Stimulated activated CD8-positive, alpha-beta memory T cell treated with anti-CD3 and anti-CD28 coated beads, Interleukin-12 subunit alpha, Interleukin-12 subunit beta, amount 100 ng/mL, for 24 hours (primary cell): ENCODE results near the gene SUPT5H.
"Not testable (repeated sequence)": the region's sequence is repeated elsewhere in the genome, so short reads cannot be mapped to it uniquely, and the experiment has no call there.

Experiments used
- DNase-seq: peaks from one replicate; pipeline ENCODE4 v3.0.0-alpha.2; 2020; ENCODE audit errors: extremely low read depth

The SUPT5H gene

GRCh38 chr19:39425744-39426143 is 19.6 kb upstream of the SUPT5H start:
- DNase-seq, result no peak

- DNase-seq, result no peak
These were observed 19.2 kb upstream of the SUPT5H start for GRCh38 chr19:39426170-39426569.

DNA sequence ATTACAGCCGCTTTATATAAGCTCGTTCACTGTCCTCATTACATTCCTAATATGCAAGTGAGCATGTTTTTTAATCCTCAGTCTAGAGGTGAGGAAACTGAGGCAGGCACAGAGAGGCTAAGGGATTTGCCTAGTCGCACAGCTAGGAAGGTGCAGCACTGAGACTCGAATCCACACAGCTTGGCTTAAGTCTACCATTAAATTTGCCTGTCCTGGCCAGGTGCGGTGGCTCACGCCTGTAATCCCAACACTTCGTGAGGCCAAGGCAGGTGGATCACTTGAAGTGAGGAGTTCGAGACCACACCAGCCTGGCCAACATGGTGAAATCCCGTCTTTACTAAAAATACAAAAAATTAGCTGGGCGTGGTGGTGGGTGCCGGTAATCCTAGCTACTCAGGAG is 17.7 kb upstream of the SUPT5H start:
- DNase-seq, result no peak

DNA sequence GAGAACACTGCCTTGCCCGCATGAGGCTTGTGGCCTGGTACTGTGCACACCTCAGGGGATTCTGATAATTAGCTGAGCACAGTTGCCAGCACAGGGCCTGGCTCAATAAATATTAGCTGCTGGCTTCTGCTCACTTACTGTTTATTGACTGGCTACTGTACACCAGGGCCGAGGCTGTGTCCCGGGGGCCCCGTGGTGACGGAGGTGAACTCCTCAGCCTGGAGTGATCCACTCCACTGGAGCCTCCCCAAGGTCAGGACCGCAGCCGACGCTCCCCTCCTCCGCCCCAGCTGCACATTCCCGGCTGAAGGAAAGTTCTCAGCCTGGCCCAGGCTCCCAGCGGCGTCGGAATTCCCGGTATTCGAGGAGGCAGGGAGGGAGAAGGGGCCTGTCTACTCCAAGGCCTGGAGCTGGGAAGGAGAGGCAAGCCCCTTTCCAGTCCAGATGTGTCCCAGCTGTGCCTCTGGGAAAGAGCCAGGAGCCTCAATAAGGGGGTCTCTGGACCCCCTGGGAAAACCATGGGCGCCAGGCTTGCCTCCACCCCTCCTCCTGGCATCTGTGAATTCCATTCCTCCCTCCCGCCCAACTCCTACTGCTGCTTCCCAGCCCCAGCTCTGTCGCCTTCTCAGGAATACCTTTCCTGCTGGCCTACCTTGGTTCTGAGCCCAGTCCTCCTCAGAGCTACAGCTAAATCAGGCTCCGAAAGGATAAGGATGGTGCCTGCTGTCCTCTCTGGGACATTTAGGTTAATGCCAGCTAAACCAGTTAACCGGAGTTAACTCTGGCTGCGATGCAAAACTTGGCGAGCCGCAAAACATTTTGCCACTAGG is 16.9 kb upstream of the SUPT5H start:
- no peak for DNase-seq

- no peak for DNase-seq
These were observed 14.4 kb upstream of the SUPT5H start for GRCh38 chr19:39430675-39431593.

DNA sequence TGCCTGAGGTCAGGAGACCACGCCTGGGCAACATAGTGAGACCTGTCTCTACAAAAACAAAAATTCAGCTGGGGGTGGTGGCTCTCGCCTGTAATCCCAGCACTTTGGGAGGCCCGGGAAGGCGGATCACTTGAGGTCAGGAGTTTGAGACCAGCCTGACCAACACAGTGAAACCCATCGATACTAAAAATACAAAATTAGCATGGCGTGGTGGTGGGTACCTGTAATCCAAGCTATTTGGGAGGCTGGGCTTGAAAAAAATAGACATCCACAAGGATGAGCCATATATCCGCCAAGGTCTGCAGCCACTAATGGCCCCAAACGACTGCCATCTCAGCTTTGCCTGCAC is 12.7 kb upstream of the SUPT5H start:
- DNase-seq, result no peak

- no peak for DNase-seq
These were observed 11.8 kb upstream of the SUPT5H start for GRCh38 chr19:39433480-39434079.

DNA sequence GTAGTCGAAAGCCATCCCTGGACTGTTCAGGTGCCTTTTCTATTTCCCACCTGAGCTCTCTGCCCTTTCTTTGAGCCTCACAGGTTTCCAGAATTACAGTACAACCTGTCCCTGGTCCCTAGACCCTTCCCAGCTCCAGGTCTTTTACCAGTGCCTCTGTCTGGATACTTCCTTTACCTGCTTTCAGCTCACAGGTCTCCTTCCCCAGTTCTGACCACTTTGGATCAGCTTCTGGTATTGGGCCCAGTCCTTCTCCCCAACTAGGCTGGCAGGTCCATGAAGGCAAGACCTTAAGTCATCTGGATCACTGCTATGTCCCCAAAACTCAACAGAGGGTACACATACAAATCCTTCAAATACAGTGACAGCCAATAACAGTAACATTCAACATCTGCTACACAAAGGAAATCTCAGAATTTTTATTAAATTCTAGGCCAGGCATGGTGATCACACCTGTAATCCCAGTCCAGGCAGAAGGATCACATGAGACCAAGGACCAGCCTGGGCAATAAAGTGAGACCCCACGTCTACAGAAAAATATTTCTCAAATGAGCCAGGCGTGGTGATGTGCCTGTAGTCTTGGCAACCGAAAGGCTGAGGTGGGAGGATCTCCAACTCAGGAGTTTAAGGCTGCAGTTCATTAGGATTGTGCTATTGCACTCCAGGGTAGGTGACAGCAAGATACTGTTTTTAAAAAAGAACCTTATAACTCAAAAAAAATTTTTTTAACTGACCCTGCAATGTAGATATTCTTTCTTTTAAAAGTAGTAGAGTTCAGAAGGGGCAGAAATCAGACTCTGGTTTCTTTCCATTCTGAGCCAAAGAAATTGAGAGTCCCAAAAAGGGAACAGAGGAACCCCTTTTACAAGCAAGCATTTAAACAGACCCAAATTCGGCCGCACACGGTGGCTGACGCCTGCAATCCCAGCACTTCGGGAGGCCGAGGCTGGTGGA is 11.0 kb upstream of the SUPT5H start:
- no peak for DNase-seq

GRCh38 chr19:39435499-39436349 is 9.7 kb upstream of the SUPT5H start, which contains the start of gene RPS16:
RPS16 (minus strand) TSS chr19:39435949; CDS start chr19:39435895, 54 bp downstream.
- peak; percentile 99 for DNase-seq

- DNase-seq, result no peak
These were observed 9.0 kb upstream of the SUPT5H start for GRCh38 chr19:39436350-39436716.

DNA sequence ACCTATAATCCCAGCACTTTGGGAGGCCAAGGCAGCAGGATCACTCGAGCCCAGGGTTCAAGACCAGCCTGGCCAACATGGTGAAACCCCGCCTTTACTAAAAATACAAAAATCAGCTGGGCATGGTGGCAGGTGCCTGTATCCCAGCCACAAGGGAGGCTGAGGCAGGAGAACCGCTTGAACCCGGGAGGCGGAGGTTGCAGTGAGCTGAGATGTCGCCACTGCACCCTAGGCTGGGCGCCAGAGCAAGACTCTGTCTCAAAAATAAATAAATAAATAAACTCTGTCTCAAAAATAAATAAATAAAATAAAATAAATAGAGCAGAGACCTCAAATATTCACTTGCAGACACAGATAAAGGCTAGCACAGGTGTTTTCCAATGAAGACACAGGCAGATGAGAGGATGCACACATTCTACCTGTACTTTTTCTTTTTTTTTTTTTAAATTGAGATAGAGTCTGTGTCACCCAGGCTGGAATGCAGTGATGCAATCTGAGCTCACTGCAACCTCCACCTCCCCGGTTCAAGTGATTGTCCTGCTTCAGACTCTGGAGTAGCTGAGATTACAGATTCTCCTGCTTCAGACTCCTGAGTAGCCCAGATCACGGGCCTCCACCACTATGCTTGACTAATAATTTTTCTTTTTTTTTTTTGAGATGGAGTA is 7.0 kb upstream of the SUPT5H start:
- DNase-seq, result no peak

DNA sequence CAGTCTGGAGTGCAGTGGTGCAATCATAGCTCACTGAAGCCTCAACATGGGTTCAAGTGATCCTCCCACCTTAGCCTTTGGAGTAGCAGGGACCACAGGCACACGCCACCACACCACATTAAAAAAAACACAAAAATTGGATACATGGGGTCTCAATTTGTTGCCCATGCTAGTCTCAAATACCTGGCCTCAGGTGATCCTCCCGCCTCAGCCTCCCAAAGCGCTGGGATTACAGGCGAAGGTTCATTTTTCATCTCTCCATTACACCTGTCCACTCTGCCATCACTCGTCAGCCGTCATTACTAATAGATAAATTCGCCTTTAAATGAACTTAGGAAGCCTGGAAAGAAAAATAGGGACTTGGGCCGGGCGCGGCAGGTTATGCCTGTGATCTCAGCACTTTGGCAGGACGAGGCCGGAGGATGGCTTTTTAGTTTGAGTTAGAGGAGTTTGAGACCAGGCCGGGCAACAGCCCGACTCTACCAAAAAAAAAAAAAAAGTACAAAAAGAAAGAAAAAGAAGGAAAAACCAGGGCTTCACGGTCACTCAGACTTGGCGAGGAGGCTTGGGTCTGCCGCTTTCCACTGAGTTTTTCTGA is 685 bp upstream of the SUPT5H start:
- DNase-seq, result no peak

GRCh38 chr19:39446365-39447084 is 1.1 kb downstream of the SUPT5H start:
- no peak for DNase-seq

- no peak for DNase-seq
These were observed 2.9 kb downstream of the SUPT5H start for GRCh38 chr19:39448271-39448670.

GRCh38 chr19:39449116-39449797 is 3.9 kb downstream of the SUPT5H start:
- DNase-seq, result no peak

- not testable (repeated sequence) for DNase-seq
These were observed 5.9 kb downstream of the SUPT5H start for GRCh38 chr19:39451257-39451656.

DNA sequence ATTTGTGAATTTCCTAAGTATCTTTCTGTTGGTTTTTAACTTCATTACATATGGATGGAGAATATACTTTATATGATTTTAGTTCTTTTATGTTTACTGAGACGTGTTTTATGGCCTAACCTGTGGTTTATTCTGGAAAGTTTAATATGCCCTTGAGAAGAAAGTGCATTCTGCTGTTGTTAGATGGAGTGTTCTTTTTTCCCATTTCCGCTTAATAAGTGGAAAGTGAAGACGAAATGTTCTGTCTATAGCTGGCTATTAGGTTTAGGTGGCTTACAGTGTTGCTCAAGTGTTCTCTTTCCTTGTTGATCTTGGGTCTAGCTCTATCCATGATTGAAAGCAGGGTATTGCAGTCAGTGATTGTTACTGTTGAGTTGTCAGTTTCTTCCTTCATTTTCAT is 18.0 kb downstream of the SUPT5H start:
- DNase-seq, result no peak
